IMR-90 (cell line): ENCODE measurements around the gene ZSWIM5. TPM values are rescaled to one million over a fixed set of nuclear protein-coding genes. Genes with fewer than 3 reads are reported as not detected.

Source experiments
- ATAC-seq: fragments of 200-7000 bp; cut with Tn5 transposase; 2 replicates; pipeline ENCODE4 v1.9.1; 2020; ENCODE audit warnings: low read depth, mild to moderate bottlenecking, moderate library complexity
- BruUV-seq: library from RNA; stranded (reverse); fragments of 400-500 nt; replicated peaks from 2 replicates; lab custom pipeline; 2021; lab: Mats Ljungman, UMichigan
- CTCF ChIA-PET: fragments of 300-600 bp; formaldehyde crosslinking; extraction: SDS; loops from one replicate; lab custom pipeline; 2021; ENCODE audit warnings: antibody characterized with exemption; lab: Yijun Ruan, JAX
- POLR2A ChIA-PET: fragments of 300-600 bp; sonication (Branson Sonifier 250); formaldehyde crosslinking; loops from one replicate; lab custom pipeline; 2022; ENCODE audit warnings: antibody characterized with exemption; ENCODE audit not compliant: unreplicated experiment; lab: Charles Lee
- DNase-seq: peaks from one replicate; pipeline ENCODE4 v3.0.0; 2013
- H2AFZ ChIP-seq: replicated peaks from 2 replicates; pipeline ENCODE3; 2013; ENCODE audit warnings: low read length, mild to moderate bottlenecking; ENCODE audit not compliant: poor library complexity
- H2AK5ac ChIP-seq: 2 replicates; pipeline ENCODE4 v1.6.1; 2013; ENCODE audit warnings: low read depth, low read length, inconsistent platforms
- H2AK9ac ChIP-seq: replicated peaks from 2 replicates; pipeline ENCODE3; 2013; ENCODE audit warnings: mild to moderate bottlenecking, low read depth, low read length, moderate library complexity; ENCODE audit not compliant: poor library complexity
- H2BK120ac ChIP-seq: 2 replicates; pipeline ENCODE4 v1.6.1; 2013; ENCODE audit warnings: low read depth, low read length, inconsistent platforms
- H2BK15ac ChIP-seq: 3 replicates; pipeline ENCODE4 v1.6.1; 2013; ENCODE audit warnings: low read depth, low read length, inconsistent platforms
- H2BK20ac ChIP-seq: 2 replicates; pipeline ENCODE4 v1.6.1; 2013; ENCODE audit warnings: low read depth, mild to moderate bottlenecking, inconsistent platforms, low read length, moderate library complexity
- H2BK5ac ChIP-seq: 2 replicates; pipeline ENCODE4 v1.6.1; 2013; ENCODE audit warnings: mild to moderate bottlenecking, low read depth, low read length, inconsistent platforms; ENCODE audit not compliant: poor library complexity, severe bottlenecking
- H3K14ac ChIP-seq: replicated peaks from 2 replicates; pipeline ENCODE4 v1.6.1; 2013; ENCODE audit warnings: low read depth, low read length, inconsistent platforms
- H3K18ac ChIP-seq: 2 replicates; pipeline ENCODE4 v1.6.1; 2013; ENCODE audit warnings: low read depth, low read length, control low read depth
- H3K23ac ChIP-seq: 2 replicates; pipeline ENCODE4 v1.6.1; 2013; ENCODE audit warnings: low read depth, low read length, inconsistent platforms
- H3K27ac ChIP-seq: 2 replicates; pipeline ENCODE4 v1.5.1; 2013; ENCODE audit warnings: mild to moderate bottlenecking, control low read depth, low read length; ENCODE audit not compliant: insufficient read depth
- H3K27me3 ChIP-seq: 2 replicates; pipeline ENCODE4 v1.6.1; 2013; ENCODE audit warnings: low read length; ENCODE audit not compliant: control insufficient read depth, insufficient read depth
- H3K36me3 ChIP-seq: 2 replicates; pipeline ENCODE4 v1.6.1; 2013; ENCODE audit warnings: low read length, mixed read lengths; ENCODE audit not compliant: control insufficient read depth, insufficient read depth
- H3K4ac ChIP-seq: 2 replicates; pipeline ENCODE4 v1.6.1; 2013; ENCODE audit warnings: low read depth, low read length, inconsistent platforms
- H3K4me1 ChIP-seq: 2 replicates; pipeline ENCODE4 v1.6.1; 2013; ENCODE audit warnings: low read length, mixed read lengths; ENCODE audit not compliant: control insufficient read depth, insufficient read depth
- H3K4me2 ChIP-seq: 2 replicates; pipeline ENCODE4 v1.6.1; 2013; ENCODE audit warnings: low read depth, mild to moderate bottlenecking, control low read depth, low read length, moderate library complexity
- H3K4me3 ChIP-seq: 2 replicates; pipeline ENCODE4 v1.5.1; 2013; ENCODE audit warnings: low read depth, mild to moderate bottlenecking, control low read depth, low read length, moderate library complexity; ENCODE audit not compliant: insufficient read depth
- H3K56ac ChIP-seq: 2 replicates; pipeline ENCODE4 v1.6.1; 2013; ENCODE audit warnings: low read length, inconsistent platforms; ENCODE audit not compliant: insufficient read depth; ENCODE audit errors: extremely low read depth
- H3K79me1 ChIP-seq, 2 experiments: 2 replicates each; pipeline ENCODE4 v1.6.1; 2013; ENCODE audit warnings: low read length in 2 of 2, inconsistent platforms in 1 of 2, low read depth in 1 of 2
- H3K9ac ChIP-seq: 2 replicates; pipeline ENCODE4 v1.6.1; 2013; ENCODE audit warnings: low read depth, low read length, control low read depth
- H3K9me1 ChIP-seq: 2 replicates; pipeline ENCODE4 v1.6.1; 2013; ENCODE audit warnings: low read length, inconsistent platforms; ENCODE audit not compliant: insufficient read depth
- H3K9me3 ChIP-seq: 2 replicates; pipeline ENCODE4 v1.6.1; 2013; ENCODE audit warnings: low read length; ENCODE audit not compliant: control insufficient read depth, insufficient read depth
- H4K20me1 ChIP-seq: 2 replicates; pipeline ENCODE4 v1.6.1; 2013; ENCODE audit warnings: low read length, inconsistent platforms; ENCODE audit not compliant: insufficient read depth
- H4K5ac ChIP-seq: 2 replicates; pipeline ENCODE4 v1.6.1; 2013; ENCODE audit warnings: mild to moderate bottlenecking, low read depth, low read length, control low read depth
- H4K8ac ChIP-seq, 2 experiments: 2 replicates each; pipeline ENCODE4 v1.6.1; 2013; ENCODE audit warnings: low read depth in 2 of 2, low read length in 2 of 2, control low read depth in 1 of 2, inconsistent platforms in 1 of 2
- H4K91ac ChIP-seq: 2 replicates; pipeline ENCODE4 v1.6.1; 2013; ENCODE audit warnings: low read depth, low read length, inconsistent platforms; ENCODE audit not compliant: insufficient read depth
- BHLHE40 ChIP-seq: fragments of 150-350 bp; IDR thresholded peaks from 2 replicates; pipeline ENCODE4 v1.6.1; 2016; ENCODE audit warnings: mild to moderate bottlenecking, low read depth, low read length
- CHD1 ChIP-seq: IDR thresholded peaks from 2 replicates; pipeline ENCODE4 v1.6.1; 2012; ENCODE audit warnings: low read depth, low read length, improper control_type of control experiment
- FOS ChIP-seq: fragments of 150-350 bp; IDR thresholded peaks from 2 replicates; pipeline ENCODE4 v1.6.1; 2016; ENCODE audit warnings: low read depth, low read length
- MAFK ChIP-seq: IDR thresholded peaks from 2 replicates; pipeline ENCODE4 v1.6.1; 2012; ENCODE audit warnings: low read depth, low read length, improper control_type of control experiment
- MXI1 ChIP-seq: IDR thresholded peaks from 2 replicates; pipeline ENCODE4 v1.6.1; 2012; ENCODE audit warnings: low read depth, mild to moderate bottlenecking, low read length, moderate library complexity, borderline replicate concordance
- NFE2L2 ChIP-seq: fragments of 150-350 bp; IDR thresholded peaks from 2 replicates; pipeline ENCODE4 v1.6.1; 2016; ENCODE audit warnings: low read depth, mild to moderate bottlenecking, low read length
- POLR2A ChIP-seq: IDR thresholded peaks from 2 replicates; pipeline ENCODE4 v1.6.1; 2012; ENCODE audit warnings: mild to moderate bottlenecking, low read depth, low read length
- RAD21 ChIP-seq: IDR thresholded peaks from 2 replicates; pipeline ENCODE4 v1.6.1; 2012; ENCODE audit warnings: low read length, improper control_type of control experiment
- RCOR1 ChIP-seq: IDR thresholded peaks from 2 replicates; pipeline ENCODE4 v1.6.1; 2012; ENCODE audit warnings: mild to moderate bottlenecking, low read length, improper control_type of control experiment; ENCODE audit not compliant: insufficient replicate concordance
- RFX5 ChIP-seq: IDR thresholded peaks from 2 replicates; pipeline ENCODE4 v1.8.0; 2012; ENCODE audit warnings: low read depth, mild to moderate bottlenecking, low read length, moderate library complexity
- WGBS, 2 experiments: methylation state at CpG; one replicate each; pipeline versions ENCODE4 v1.1.5 to v1.1.7; 2013; ENCODE audit warnings: missing lambda C conversion rate in 2 of 2; ENCODE audit not compliant: insufficient read length in 1 of 2; ENCODE audit errors: extremely low coverage in 2 of 2; 5-methylcytosine and 5-hydroxymethylcytosine counted together
- dilution Hi-C: fragments of 300-500 bp; cut with HindIII; formaldehyde crosslinking; loops from one replicate; pipeline ENCODE4 v1.14.3; 2018; ENCODE audit warnings: low sequenced_read_pairs; ENCODE audit not compliant: unreplicated experiment
- in situ Hi-C: fragments of 300-500 bp; cut with MboI; formaldehyde crosslinking; loops from 3 replicates; pipeline ENCODE4 v1.14.3; 2019; ENCODE audit warnings: low sequenced_read_pairs, inconsistent platforms, mixed read lengths
- intact Hi-C: fragments of 100-400 bp; cut with micrococcal nuclease; formaldehyde crosslinking; loops from 2 replicates; pipeline ENCODE4 v1.10.0; 2022
- polyA plus RNA-seq, 3 experiments: library from polyadenylated mRNA; depleted of rRNA; stranded (reverse); fragments of >200 nt; gene quantifications; 2 replicates each; pipeline ENCODE4 v1.2.3, GENCODE V29; 2012; ENCODE audit warnings: low replicate concordance in 1 of 3
- total RNA-seq: library from RNA; depleted of rRNA; stranded (reverse); fragments of >200 nt; gene quantifications from 2 replicates; pipeline ENCODE4 v1.2.3, GENCODE V29; 2012
- TF ChIP-seq, protein P1 (sequence below): conservative IDR thresholded peaks from 2 replicates; pipeline ENCODE4 v1.5.1; 2012; ENCODE audit warnings: mild to moderate bottlenecking, low read depth, low read length, improper control_type of control experiment

The ZSWIM5 gene
- total and polyA plus RNA-seq, 2 of the 4 experiments (the other 2 are of a cell fraction), result under 0.01 to 0.03 TPM

DNA sequence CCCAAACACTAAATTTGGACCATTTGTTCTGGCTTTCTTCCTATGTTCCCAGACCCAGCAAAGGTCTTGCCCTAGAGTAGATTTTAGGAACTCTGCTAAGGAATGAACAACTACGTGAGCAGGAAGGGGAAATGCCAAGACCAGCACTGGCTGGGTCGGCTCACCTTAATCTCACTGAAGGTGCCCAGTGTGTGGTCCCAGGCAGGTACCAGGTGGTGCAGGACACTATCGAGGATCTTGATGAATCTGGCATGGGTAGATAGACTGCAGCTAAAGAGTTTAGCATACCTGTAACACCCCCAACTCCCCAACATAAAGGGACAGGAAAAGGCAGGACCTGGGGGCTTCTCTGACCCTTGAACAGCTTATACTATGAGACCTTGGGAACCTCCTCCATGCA is 198.3 kb downstream of the ZSWIM5 start:
- H3K4ac ChIP-seq, result no peak overlapping the region
- H2BK5ac ChIP-seq, result no peak overlapping the region
- no peak overlapping the region for H4K5ac ChIP-seq
- H3K4me2 ChIP-seq, result no peak overlapping the region
- peaks cover 6% of the 10 kb centered on the region; the same call in 1 of the 2 replicates for H4K20me1 ChIP-seq
- DNase-seq, result no peak
- ATAC-seq, result no peak
- H2AK5ac ChIP-seq, result no peak overlapping the region
- no peak overlapping the region for H3K14ac ChIP-seq
- intact Hi-C loops (no loop called here), dilution Hi-C loops (no loop called here), in situ Hi-C loops (no loop called here)
- BruUV-seq, result no TSS peak
- ChIA-PET CTCF (no interaction called here), POLR2A (no interaction called here)
- no peak overlapping the region for H3K27ac ChIP-seq
- no peak overlapping the region for H2BK15ac ChIP-seq
- no peak overlapping the region for H2BK20ac ChIP-seq
- WGBS, 2 experiments, result 100% methylated on average over 1 of the region's 3 CpGs; no CpG with 5 or more reads in 1 of the 2 experiments
- no peaks in the 10 kb centered on the region for H3K27me3 ChIP-seq
- H2AK9ac ChIP-seq, result no peak overlapping the region
- H3K9ac ChIP-seq, result no peak overlapping the region
- no peak overlapping the region for H3K18ac ChIP-seq
- H3K56ac ChIP-seq, result no peak overlapping the region
- H3K4me1 ChIP-seq, result peaks cover 8% of the 10 kb centered on the region
- TF ChIP-seq RFX5 (no peak), BHLHE40 (no peak), MAFK (no peak), NFE2L2 (no peak), RCOR1 (no peak), POLR2A (no peak), FOS (no peak), RAD21 (no peak), MXI1 (no peak), CHD1 (no peak)
- TF ChIP-seq, protein P1, sequence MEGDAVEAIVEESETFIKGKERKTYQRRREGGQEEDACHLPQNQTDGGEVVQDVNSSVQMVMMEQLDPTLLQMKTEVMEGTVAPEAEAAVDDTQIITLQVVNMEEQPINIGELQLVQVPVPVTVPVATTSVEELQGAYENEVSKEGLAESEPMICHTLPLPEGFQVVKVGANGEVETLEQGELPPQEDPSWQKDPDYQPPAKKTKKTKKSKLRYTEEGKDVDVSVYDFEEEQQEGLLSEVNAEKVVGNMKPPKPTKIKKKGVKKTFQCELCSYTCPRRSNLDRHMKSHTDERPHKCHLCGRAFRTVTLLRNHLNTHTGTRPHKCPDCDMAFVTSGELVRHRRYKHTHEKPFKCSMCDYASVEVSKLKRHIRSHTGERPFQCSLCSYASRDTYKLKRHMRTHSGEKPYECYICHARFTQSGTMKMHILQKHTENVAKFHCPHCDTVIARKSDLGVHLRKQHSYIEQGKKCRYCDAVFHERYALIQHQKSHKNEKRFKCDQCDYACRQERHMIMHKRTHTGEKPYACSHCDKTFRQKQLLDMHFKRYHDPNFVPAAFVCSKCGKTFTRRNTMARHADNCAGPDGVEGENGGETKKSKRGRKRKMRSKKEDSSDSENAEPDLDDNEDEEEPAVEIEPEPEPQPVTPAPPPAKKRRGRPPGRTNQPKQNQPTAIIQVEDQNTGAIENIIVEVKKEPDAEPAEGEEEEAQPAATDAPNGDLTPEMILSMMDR, result no peak
- H3K9me3 ChIP-seq, result no peaks in the 10 kb centered on the region
- no peak overlapping the region for H2BK120ac ChIP-seq
- peaks cover 62% of the 10 kb centered on the region for H3K36me3 ChIP-seq
- H4K91ac ChIP-seq, result no peak overlapping the region
- no peak overlapping the region for H3K23ac ChIP-seq
- H3K9me1 ChIP-seq, result peaks cover 16% of the 10 kb centered on the region
- H3K4me3 ChIP-seq, result no peak overlapping the region
- H3K79me1 ChIP-seq, result peaks cover 17 to 41% of the 10 kb centered on the region in 2 experiments
- no peak overlapping the region for H2AFZ ChIP-seq
- no peak overlapping the region for H4K8ac ChIP-seq
